ENCODE measurements around the gene EEA1. TPM values are rescaled to one million over a fixed set of nuclear protein-coding genes. Genes with fewer than 3 reads are reported as not detected.

Gene EEA1
- total and polyA plus RNA-seq, 10 of the 15 experiments (the other 5 are each of a cell fraction or from before 2014, with no cell fraction given): 5.5 to 40.3 (median 13.5) TPM

DNA sequence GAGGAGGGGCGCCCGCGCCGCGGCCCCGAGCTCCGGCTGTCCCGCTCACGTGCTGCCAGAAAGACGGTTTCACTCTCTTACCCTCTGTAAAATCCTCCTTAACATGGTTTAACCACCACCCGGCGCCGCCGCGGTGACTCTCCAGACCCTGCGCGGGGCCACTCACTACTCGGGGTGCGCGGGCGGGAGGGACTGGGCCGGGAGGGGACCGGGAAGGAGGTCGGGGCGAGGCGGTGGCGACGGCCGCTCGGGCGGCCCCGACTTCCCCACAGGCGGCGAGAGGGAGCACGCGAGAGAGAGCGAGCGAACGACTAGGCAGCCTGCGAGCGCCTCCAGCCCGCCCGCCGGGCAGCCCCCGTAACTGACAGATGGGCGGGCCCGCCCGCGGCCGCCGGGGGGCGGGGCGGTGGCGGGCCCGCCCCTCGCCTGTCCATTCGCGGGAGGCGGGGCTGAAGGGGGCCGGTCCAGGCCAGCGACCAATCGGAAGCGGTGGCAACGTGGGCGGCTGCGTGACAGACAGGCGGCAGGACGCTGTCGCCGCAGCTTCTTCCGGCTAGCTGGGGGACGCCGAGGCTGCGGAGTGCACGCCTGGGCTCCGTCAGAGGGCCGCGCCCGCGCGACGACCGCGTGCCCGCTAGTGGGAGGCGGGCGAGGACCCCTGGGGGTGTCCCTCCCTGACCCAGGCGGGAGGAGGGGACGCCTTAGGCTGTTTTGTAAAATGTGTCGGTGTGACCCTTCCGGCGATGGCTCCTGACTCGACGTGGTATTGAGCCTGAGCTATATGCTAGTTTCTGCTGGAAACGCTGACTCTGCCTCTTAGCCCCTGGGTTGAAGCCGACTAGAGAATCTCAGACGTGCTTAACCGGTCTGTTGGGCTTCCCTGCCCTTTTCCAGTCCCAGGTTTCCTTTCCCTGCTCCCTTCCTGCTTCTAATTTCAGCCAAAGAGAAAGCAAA lies at the start of gene EEA1 (continued):
- peak; percentile 67 for TF ChIP-seq NBN (IDR thresholded peaks at IDR 0.05)
- peak; percentile 60 to 97 for TF ChIP-seq EGR1 (IDR thresholded peaks at IDR 0.05; ENCODE audit: borderline replicate concordance in 1 of 2, low read depth in 2 of 2, low read length in 2 of 2)
- no peak for TF ChIP-seq KDM1A (IDR thresholded peaks at IDR 0.05; ENCODE audit: borderline replicate concordance)
- TF ChIP-seq, protein P1, sequence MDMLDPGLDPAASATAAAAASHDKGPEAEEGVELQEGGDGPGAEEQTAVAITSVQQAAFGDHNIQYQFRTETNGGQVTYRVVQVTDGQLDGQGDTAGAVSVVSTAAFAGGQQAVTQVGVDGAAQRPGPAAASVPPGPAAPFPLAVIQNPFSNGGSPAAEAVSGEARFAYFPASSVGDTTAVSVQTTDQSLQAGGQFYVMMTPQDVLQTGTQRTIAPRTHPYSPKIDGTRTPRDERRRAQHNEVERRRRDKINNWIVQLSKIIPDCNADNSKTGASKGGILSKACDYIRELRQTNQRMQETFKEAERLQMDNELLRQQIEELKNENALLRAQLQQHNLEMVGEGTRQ (IDR thresholded peaks at IDR 0.05; ENCODE audit: borderline replicate concordance, low read depth, low read length): no peak; the same call in 1 of the 2 replicates
- peak; percentile 54 for TF ChIP-seq NR2C1 (IDR thresholded peaks at IDR 0.05)
- peak; percentile 96 for TF ChIP-seq NFYB (IDR thresholded peaks at IDR 0.05; ENCODE audit: insufficient read depth, low read depth, low read length)
- TF ChIP-seq, protein P2, sequence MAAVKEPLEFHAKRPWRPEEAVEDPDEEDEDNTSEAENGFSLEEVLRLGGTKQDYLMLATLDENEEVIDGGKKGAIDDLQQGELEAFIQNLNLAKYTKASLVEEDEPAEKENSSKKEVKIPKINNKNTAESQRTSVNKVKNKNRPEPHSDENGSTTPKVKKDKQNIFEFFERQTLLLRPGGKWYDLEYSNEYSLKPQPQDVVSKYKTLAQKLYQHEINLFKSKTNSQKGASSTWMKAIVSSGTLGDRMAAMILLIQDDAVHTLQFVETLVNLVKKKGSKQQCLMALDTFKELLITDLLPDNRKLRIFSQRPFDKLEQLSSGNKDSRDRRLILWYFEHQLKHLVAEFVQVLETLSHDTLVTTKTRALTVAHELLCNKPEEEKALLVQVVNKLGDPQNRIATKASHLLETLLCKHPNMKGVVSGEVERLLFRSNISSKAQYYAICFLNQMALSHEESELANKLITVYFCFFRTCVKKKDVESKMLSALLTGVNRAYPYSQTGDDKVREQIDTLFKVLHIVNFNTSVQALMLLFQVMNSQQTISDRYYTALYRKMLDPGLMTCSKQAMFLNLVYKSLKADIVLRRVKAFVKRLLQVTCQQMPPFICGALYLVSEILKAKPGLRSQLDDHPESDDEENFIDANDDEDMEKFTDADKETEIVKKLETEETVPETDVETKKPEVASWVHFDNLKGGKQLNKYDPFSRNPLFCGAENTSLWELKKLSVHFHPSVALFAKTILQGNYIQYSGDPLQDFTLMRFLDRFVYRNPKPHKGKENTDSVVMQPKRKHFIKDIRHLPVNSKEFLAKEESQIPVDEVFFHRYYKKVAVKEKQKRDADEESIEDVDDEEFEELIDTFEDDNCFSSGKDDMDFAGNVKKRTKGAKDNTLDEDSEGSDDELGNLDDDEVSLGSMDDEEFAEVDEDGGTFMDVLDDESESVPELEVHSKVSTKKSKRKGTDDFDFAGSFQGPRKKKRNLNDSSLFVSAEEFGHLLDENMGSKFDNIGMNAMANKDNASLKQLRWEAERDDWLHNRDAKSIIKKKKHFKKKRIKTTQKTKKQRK (IDR thresholded peaks at IDR 0.05; ENCODE audit: low read depth, low read length): no peak
- TF ChIP-seq MEF2B (IDR thresholded peaks at IDR 0.05; ENCODE audit: partially characterized antibody, poor library complexity, severe bottlenecking): peak; percentile 52
- no peak for TF ChIP-seq CHD4 (IDR thresholded peaks at IDR 0.05)
- TF ChIP-seq SMC3 (IDR thresholded peaks at IDR 0.05; ENCODE audit: borderline replicate concordance, low read length): peak; percentile 2; the same call in 1 of the 2 replicates
- TF ChIP-seq HDAC2 (IDR thresholded peaks at IDR 0.05): no peak
- TF ChIP-seq NR2C2 (IDR thresholded peaks at IDR 0.05; ENCODE audit: borderline replicate concordance, control insufficient read depth, insufficient read length, low read depth): no peak
- TF ChIP-seq, protein P3, sequence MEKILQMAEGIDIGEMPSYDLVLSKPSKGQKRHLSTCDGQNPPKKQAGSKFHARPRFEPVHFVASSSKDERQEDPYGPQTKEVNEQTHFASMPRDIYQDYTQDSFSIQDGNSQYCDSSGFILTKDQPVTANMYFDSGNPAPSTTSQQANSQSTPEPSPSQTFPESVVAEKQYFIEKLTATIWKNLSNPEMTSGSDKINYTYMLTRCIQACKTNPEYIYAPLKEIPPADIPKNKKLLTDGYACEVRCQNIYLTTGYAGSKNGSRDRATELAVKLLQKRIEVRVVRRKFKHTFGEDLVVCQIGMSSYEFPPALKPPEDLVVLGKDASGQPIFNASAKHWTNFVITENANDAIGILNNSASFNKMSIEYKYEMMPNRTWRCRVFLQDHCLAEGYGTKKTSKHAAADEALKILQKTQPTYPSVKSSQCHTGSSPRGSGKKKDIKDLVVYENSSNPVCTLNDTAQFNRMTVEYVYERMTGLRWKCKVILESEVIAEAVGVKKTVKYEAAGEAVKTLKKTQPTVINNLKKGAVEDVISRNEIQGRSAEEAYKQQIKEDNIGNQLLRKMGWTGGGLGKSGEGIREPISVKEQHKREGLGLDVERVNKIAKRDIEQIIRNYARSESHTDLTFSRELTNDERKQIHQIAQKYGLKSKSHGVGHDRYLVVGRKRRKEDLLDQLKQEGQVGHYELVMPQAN (conservative IDR thresholded peaks at IDR 0.05): peak; percentile 76
- TF ChIP-seq KAT2A (conservative IDR thresholded peaks at IDR 0.05; ENCODE audit: control insufficient read depth, low read depth, low read length): no peak
- TF ChIP-seq, protein P4, sequence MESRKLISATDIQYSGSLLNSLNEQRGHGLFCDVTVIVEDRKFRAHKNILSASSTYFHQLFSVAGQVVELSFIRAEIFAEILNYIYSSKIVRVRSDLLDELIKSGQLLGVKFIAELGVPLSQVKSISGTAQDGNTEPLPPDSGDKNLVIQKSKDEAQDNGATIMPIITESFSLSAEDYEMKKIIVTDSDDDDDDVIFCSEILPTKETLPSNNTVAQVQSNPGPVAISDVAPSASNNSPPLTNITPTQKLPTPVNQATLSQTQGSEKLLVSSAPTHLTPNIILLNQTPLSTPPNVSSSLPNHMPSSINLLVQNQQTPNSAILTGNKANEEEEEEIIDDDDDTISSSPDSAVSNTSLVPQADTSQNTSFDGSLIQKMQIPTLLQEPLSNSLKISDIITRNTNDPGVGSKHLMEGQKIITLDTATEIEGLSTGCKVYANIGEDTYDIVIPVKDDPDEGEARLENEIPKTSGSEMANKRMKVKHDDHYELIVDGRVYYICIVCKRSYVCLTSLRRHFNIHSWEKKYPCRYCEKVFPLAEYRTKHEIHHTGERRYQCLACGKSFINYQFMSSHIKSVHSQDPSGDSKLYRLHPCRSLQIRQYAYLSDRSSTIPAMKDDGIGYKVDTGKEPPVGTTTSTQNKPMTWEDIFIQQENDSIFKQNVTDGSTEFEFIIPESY (IDR thresholded peaks at IDR 0.05): no peak
- TF ChIP-seq, protein P5, sequence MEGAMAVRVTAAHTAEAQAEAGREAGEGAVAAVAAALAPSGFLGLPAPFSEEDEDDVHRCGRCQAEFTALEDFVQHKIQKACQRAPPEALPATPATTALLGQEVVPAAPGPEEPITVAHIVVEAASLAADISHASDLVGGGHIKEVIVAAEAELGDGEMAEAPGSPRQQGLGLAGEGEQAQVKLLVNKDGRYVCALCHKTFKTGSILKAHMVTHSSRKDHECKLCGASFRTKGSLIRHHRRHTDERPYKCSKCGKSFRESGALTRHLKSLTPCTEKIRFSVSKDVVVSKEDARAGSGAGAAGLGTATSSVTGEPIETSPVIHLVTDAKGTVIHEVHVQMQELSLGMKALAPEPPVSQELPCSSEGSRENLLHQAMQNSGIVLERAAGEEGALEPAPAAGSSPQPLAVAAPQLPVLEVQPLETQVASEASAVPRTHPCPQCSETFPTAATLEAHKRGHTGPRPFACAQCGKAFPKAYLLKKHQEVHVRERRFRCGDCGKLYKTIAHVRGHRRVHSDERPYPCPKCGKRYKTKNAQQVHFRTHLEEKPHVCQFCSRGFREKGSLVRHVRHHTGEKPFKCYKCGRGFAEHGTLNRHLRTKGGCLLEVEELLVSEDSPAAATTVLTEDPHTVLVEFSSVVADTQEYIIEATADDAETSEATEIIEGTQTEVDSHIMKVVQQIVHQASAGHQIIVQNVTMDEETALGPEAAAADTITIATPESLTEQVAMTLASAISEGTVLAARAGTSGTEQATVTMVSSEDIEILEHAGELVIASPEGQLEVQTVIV (IDR thresholded peaks at IDR 0.05; ENCODE audit: borderline replicate concordance, partially characterized antibody): peak; percentile 65
- TF ChIP-seq SMARCA5 (IDR thresholded peaks at IDR 0.05): peak; percentile 67; the same call in 1 of the 2 replicates
- TF ChIP-seq BMI1 (IDR thresholded peaks at IDR 0.05; ENCODE audit: borderline replicate concordance): no peak
